SU-DHL-6 (cell line): ENCODE measurements around the gene SUN1.

Experiments used
- H2AFZ ChIP-seq: fragments of 200-600 bp; sonication (generic); 2 replicates; pipeline ENCODE4 v1.6.1; 2014; ENCODE audit warnings: low read depth, mild to moderate bottlenecking, moderate library complexity, mixed read lengths, antibody characterized with exemption, low read length; ENCODE audit not compliant: severe bottlenecking
- H3F3A ChIP-seq: fragments of 200-600 bp; shearing (Covaris generic); 2 replicates; pipeline ENCODE4 v1.6.0; 2016; ENCODE audit warnings: antibody characterized with exemption, mild to moderate bottlenecking; ENCODE audit not compliant: insufficient read depth
- H3K27ac ChIP-seq: fragments of 200-600 bp; sonication (generic); 2 replicates; pipeline ENCODE4 v1.5.1; 2016; ENCODE audit warnings: low read depth, mild to moderate bottlenecking, low read length, moderate library complexity, mixed read lengths
- H3K27me3 ChIP-seq: fragments of 200-600 bp; sonication (generic), shearing (Covaris generic); 2 replicates; pipeline ENCODE4 v1.6.0; 2014; ENCODE audit warnings: mild to moderate bottlenecking, low read length
- H3K36me3 ChIP-seq: fragments of 200-600 bp; sonication (generic); 2 replicates; pipeline ENCODE4 v1.6.1; 2014; ENCODE audit warnings: mild to moderate bottlenecking, low read length, mixed read lengths
- H3K4me2 ChIP-seq: fragments of 300-600, 200-600 bp; shearing (Covaris generic), sonication (generic); 2 replicates; pipeline ENCODE4 v1.6.0; 2014; ENCODE audit warnings: low read length, low read depth, mild to moderate bottlenecking; ENCODE audit not compliant: poor library complexity, severe bottlenecking
- H3K4me3 ChIP-seq: fragments of 200-600 bp; sonication (generic); 2 replicates; pipeline ENCODE4 v1.5.1; 2014; ENCODE audit warnings: antibody characterized with exemption, low read length, mild to moderate bottlenecking, mixed read lengths; ENCODE audit not compliant: insufficient read depth, poor library complexity, severe bottlenecking
- H3K79me2 ChIP-seq: fragments of 200-600 bp; sonication (generic); 2 replicates; pipeline ENCODE4 v1.6.1; 2014; ENCODE audit warnings: mild to moderate bottlenecking, low read length, moderate library complexity; ENCODE audit not compliant: insufficient read depth
- H3K9ac ChIP-seq: fragments of 200-600 bp; sonication (generic); 2 replicates; pipeline ENCODE4 v1.7.0; 2014; ENCODE audit warnings: mild to moderate bottlenecking, low read length
- H3K9me2 ChIP-seq: fragments of 200-600 bp; sonication (generic); replicated peaks from 2 replicates; pipeline ENCODE4 v1.6.1; 2014; ENCODE audit warnings: low read length; ENCODE audit not compliant: insufficient read depth
- H3K9me3 ChIP-seq: fragments of 200-600 bp; sonication (generic); 2 replicates; pipeline ENCODE4 v1.6.1; 2014; ENCODE audit warnings: low read length, mixed read lengths; ENCODE audit not compliant: insufficient read depth
- H4K20me1 ChIP-seq: fragments of 200-600 bp; sonication (generic); 2 replicates; pipeline ENCODE4 v1.6.1; 2014; ENCODE audit warnings: low read depth, mild to moderate bottlenecking, antibody characterized with exemption, low read length, moderate library complexity, mixed read lengths
- CTCF ChIP-seq: fragments of 200-600 bp; sonication (generic); IDR thresholded peaks from one replicate; pipeline ENCODE4 v1.5.1; 2017; ENCODE audit warnings: antibody characterized with exemption, mild to moderate bottlenecking, low read length, moderate library complexity; ENCODE audit not compliant: insufficient read depth, poor library complexity, severe bottlenecking
- EZH2phosphoT487 ChIP-seq: fragments of 200-600 bp; sonication (generic), shearing (Covaris generic); conservative IDR thresholded peaks from 2 replicates; pipeline ENCODE4 v1.6.1; 2018; ENCODE audit warnings: mild to moderate bottlenecking, antibody characterized with exemption, low read length, moderate library complexity, mixed read lengths

The SUN1 gene

GRCh38 chr7:826230-826917 lies 5.9 kb upstream of the SUN1 start:
- H3K79me2 ChIP-seq, result peaks cover 96% of the 10 kb centered on the region
- H3K9ac ChIP-seq, result no peak overlapping the region
- no peaks in the 10 kb centered on the region for H3K36me3 ChIP-seq
- H3K27ac ChIP-seq, result no peak overlapping the region
- H3K27me3 ChIP-seq, result no peaks in the 10 kb centered on the region
- H3K9me3 ChIP-seq, result no peaks in the 10 kb centered on the region
- no peaks in the 10 kb centered on the region for H3F3A ChIP-seq
- H4K20me1 ChIP-seq, result peaks cover 3% of the 10 kb centered on the region
- H3K9me2 ChIP-seq, result no peaks in the 10 kb centered on the region
- no peak overlapping the region for H2AFZ ChIP-seq
- no peak overlapping the region for H3K4me2 ChIP-seq
- TF ChIP-seq EZH2phosphoT487 (no peak), CTCF (no peak)
- no peak overlapping the region for H3K4me3 ChIP-seq

GRCh38 chr7:828793-829561 lies 3.3 kb upstream of the SUN1 start:
- H3K9ac ChIP-seq, result no peak overlapping the region
- H3K79me2 ChIP-seq, result peaks cover 85% of the 10 kb centered on the region
- no peaks in the 10 kb centered on the region for H3K27me3 ChIP-seq

GRCh38 chr7:830069-830468 lies 2.2 kb upstream of the SUN1 start:
- Histone ChIP-seq H3K9ac (no peak overlapping the region), H3K27ac (no peak overlapping the region), H3K36me3 (no peaks in the 10 kb centered on the region), H3K9me3 (no peaks in the 10 kb centered on the region), H3K4me3 (no peak overlapping the region), H4K20me1 (peaks cover 3% of the 10 kb centered on the region), H3K9me2 (no peaks in the 10 kb centered on the region), H3K79me2 (peaks cover 76% of the 10 kb centered on the region), H2AFZ (no peak overlapping the region), H3K4me2 (no peak overlapping the region), H3F3A (no peaks in the 10 kb centered on the region), H3K27me3 (no peaks in the 10 kb centered on the region)
- TF ChIP-seq EZH2phosphoT487 (no peak), CTCF (no peak)

More at GRCh38 chr7:828793-829561, 3.3 kb upstream of the SUN1 start:
- no peak for TF ChIP-seq EZH2phosphoT487
- TF ChIP-seq CTCF, result no peak
- no peak overlapping the region for H2AFZ ChIP-seq
- H3K36me3 ChIP-seq, result no peaks in the 10 kb centered on the region
- H3K4me2 ChIP-seq, result no peak overlapping the region
- peaks cover 3% of the 10 kb centered on the region for H4K20me1 ChIP-seq
- H3K9me2 ChIP-seq, result no peaks in the 10 kb centered on the region
- no peaks in the 10 kb centered on the region for H3F3A ChIP-seq
- no peaks in the 10 kb centered on the region for H3K9me3 ChIP-seq
- H3K4me3 ChIP-seq, result no peak overlapping the region
- H3K27ac ChIP-seq, result no peak overlapping the region
